H9 (cell line): ENCODE data around the gene WFDC2. TPM values are rescaled to one million over a fixed set of nuclear protein-coding genes. Genes with fewer than 3 reads are reported as not detected.

Source experiments
- DNase-seq: peaks from one replicate; pipeline ENCODE4 v3.0.0-alpha.2; 2017
- H2AFZ ChIP-seq: one replicate; pipeline ENCODE4 v1.6.1; 2013; ENCODE audit warnings: mild to moderate bottlenecking, low read length, control low read depth, moderate library complexity
- H2AK5ac ChIP-seq: 2 replicates; pipeline ENCODE4 v1.6.1; 2013; ENCODE audit warnings: low read length, control low read depth, mixed read lengths; ENCODE audit not compliant: insufficient read length
- H2BK120ac ChIP-seq: one replicate; pipeline ENCODE4 v1.6.1; 2013; ENCODE audit warnings: low read depth, mild to moderate bottlenecking, low read length, control low read depth, inconsistent platforms; ENCODE audit not compliant: poor library complexity, severe bottlenecking
- H2BK12ac ChIP-seq: 2 replicates; pipeline ENCODE4 v1.6.1; 2013; ENCODE audit warnings: low read length, control low read depth, mixed read lengths, low read depth; ENCODE audit not compliant: insufficient read length
- H2BK15ac ChIP-seq: 2 replicates; pipeline ENCODE4 v1.6.1; 2013; ENCODE audit warnings: low read depth, low read length, control low read depth
- H2BK20ac ChIP-seq: one replicate; pipeline ENCODE4 v1.6.1; 2013; ENCODE audit warnings: low read depth, mild to moderate bottlenecking, low read length, control low read depth, inconsistent platforms; ENCODE audit not compliant: poor library complexity, severe bottlenecking
- H2BK5ac ChIP-seq: 2 replicates; pipeline ENCODE4 v1.6.1; 2013; ENCODE audit warnings: low read length, control low read depth, mixed read lengths; ENCODE audit not compliant: insufficient read length
- H3K14ac ChIP-seq: 2 replicates; pipeline ENCODE4 v1.6.1; 2013; ENCODE audit warnings: low read length, control low read depth; ENCODE audit not compliant: insufficient read depth
- H3K18ac ChIP-seq: 2 replicates; pipeline ENCODE4 v1.6.1; 2013; ENCODE audit warnings: low read depth, mild to moderate bottlenecking, mixed read lengths, low read length, control low read depth; ENCODE audit not compliant: insufficient read length
- H3K23ac ChIP-seq: 2 replicates; pipeline ENCODE4 v1.6.1; 2013; ENCODE audit warnings: low read length, control low read depth, mixed read lengths, low read depth; ENCODE audit not compliant: insufficient read length
- H3K23me2 ChIP-seq: 2 replicates; pipeline ENCODE4 v1.6.1; 2013; ENCODE audit warnings: low read depth, mild to moderate bottlenecking, mixed read lengths, low read length, control low read depth; ENCODE audit not compliant: insufficient read length, poor library complexity, severe bottlenecking
- H3K27ac ChIP-seq: 2 replicates; pipeline ENCODE4 v1.5.1; 2013; ENCODE audit warnings: low read length, control low read depth, mixed read lengths, low read depth; ENCODE audit not compliant: insufficient read length
- H3K27me3 ChIP-seq: 2 replicates; pipeline ENCODE4 v1.6.1; 2013; ENCODE audit warnings: low read length, control low read depth, inconsistent platforms; ENCODE audit not compliant: insufficient read depth
- H3K4ac ChIP-seq: 2 replicates; pipeline ENCODE4 v1.6.1; 2013; ENCODE audit warnings: low read depth, mild to moderate bottlenecking, control low read depth, inconsistent platforms, low read length, moderate library complexity
- H3K4me1 ChIP-seq: 2 replicates; pipeline ENCODE4 v1.6.1; 2013; ENCODE audit warnings: low read length, control low read depth, inconsistent platforms; ENCODE audit not compliant: insufficient read depth
- H3K4me2 ChIP-seq: 2 replicates; pipeline ENCODE4 v1.6.1; 2013; ENCODE audit warnings: low read length, control low read depth, mixed read lengths; ENCODE audit not compliant: insufficient read length, insufficient read depth
- H3K56ac ChIP-seq: 2 replicates; pipeline ENCODE4 v1.6.1; 2013; ENCODE audit warnings: low read depth, mild to moderate bottlenecking, mixed read lengths, low read length, control low read depth; ENCODE audit not compliant: insufficient read length
- H3K79me1 ChIP-seq: 2 replicates; pipeline ENCODE4 v1.6.1; 2013; ENCODE audit warnings: low read depth, mild to moderate bottlenecking, moderate library complexity, low read length, control low read depth, inconsistent platforms; ENCODE audit not compliant: insufficient read depth, poor library complexity, severe bottlenecking
- H3K79me2 ChIP-seq: 2 replicates; pipeline ENCODE4 v1.6.1; 2013; ENCODE audit warnings: low read length, control low read depth, inconsistent platforms; ENCODE audit not compliant: insufficient read depth
- H3K9ac ChIP-seq: 2 replicates; pipeline ENCODE4 v1.6.1; 2013; ENCODE audit warnings: low read length, control low read depth, mixed read lengths; ENCODE audit not compliant: insufficient read length; ENCODE audit errors: extremely low read depth
- H3K9me3 ChIP-seq: one replicate; pipeline ENCODE4 v1.6.1; 2013; ENCODE audit warnings: low read depth, low read length, inconsistent platforms; ENCODE audit not compliant: control insufficient read depth
- H3T11ph ChIP-seq: one replicate; pipeline ENCODE4 v1.6.1; 2013; ENCODE audit warnings: mild to moderate bottlenecking, low read length, control low read depth, inconsistent platforms
- H4K20me1 ChIP-seq: one replicate; pipeline ENCODE4 v1.6.1; 2013; ENCODE audit not compliant: control insufficient read depth, insufficient read length, insufficient read depth
- H4K5ac ChIP-seq: 2 replicates; pipeline ENCODE4 v1.6.1; 2013; ENCODE audit warnings: low read depth, mild to moderate bottlenecking, mixed read lengths, low read length, control low read depth; ENCODE audit not compliant: insufficient read length
- H4K8ac ChIP-seq: replicated peaks from 2 replicates; pipeline ENCODE4 v1.6.1; 2013; ENCODE audit warnings: low read length, control low read depth, mixed read lengths, low read depth; ENCODE audit not compliant: insufficient read length
- H4K91ac ChIP-seq: 2 replicates; pipeline ENCODE4 v1.6.1; 2013; ENCODE audit warnings: low read depth, mild to moderate bottlenecking, moderate library complexity, mixed read lengths, low read length, control low read depth; ENCODE audit not compliant: insufficient read length
- H3K27ac Mint-ChIP-seq, 3 experiments: 2 replicates in 2 of 3; 3 replicates in 1 of 3; pipeline ENCODE4 v1.8.0; 2020 to 2021; ENCODE audit warnings: mixed read lengths in 3 of 3, mild to moderate bottlenecking in 1 of 3, moderate library complexity in 1 of 3
- H3K27me3 Mint-ChIP-seq: 2 replicates; pipeline ENCODE4 v1.8.0; 2021; ENCODE audit warnings: low read depth, mild to moderate bottlenecking, moderate library complexity, mixed read lengths
- H3K36me3 Mint-ChIP-seq, 3 experiments: 2 replicates in 2 of 3; 3 replicates in 1 of 3; pipeline ENCODE4 v1.8.0; 2020 to 2021; ENCODE audit warnings: low read depth in 3 of 3, mixed read lengths in 3 of 3; ENCODE audit not compliant: insufficient read depth in 1 of 3
- H3K4me1 Mint-ChIP-seq, 2 experiments: 2 replicates each; pipeline ENCODE4 v1.8.0; 2020; ENCODE audit warnings: mixed read lengths in 2 of 2
- H3K4me3 Mint-ChIP-seq, 2 experiments: 2 replicates in 1 of 2; 3 replicates in 1 of 2; pipeline ENCODE4 v1.8.0; 2020 to 2021; ENCODE audit warnings: mild to moderate bottlenecking in 2 of 2, mixed read lengths in 2 of 2, moderate library complexity in 1 of 2
- H3K9me3 Mint-ChIP-seq, 2 experiments: 2 replicates in 1 of 2; 3 replicates in 1 of 2; pipeline ENCODE4 v1.8.0; 2020; ENCODE audit warnings: mild to moderate bottlenecking in 2 of 2, mixed read lengths in 2 of 2, moderate library complexity in 1 of 2
- CTCF ChIP-seq: fragments of 200-600 bp; sonication (generic); conservative IDR thresholded peaks from 3 replicates; pipeline ENCODE4 v1.8.0; 2021; ENCODE audit warnings: antibody characterized with exemption, mild to moderate bottlenecking
- WGBS: extraction: QIAGEN DNeasy Blood & Tissue Kit; methylation state at CpG from one replicate; pipeline ENCODE4 v1.1.7; 2013; ENCODE audit warnings: missing lambda C conversion rate, low lambda C conversion rate, mixed read lengths; ENCODE audit not compliant: insufficient read length; ENCODE audit errors: extremely low coverage; 5-methylcytosine and 5-hydroxymethylcytosine counted together
- total RNA-seq: library from RNA; stranded (reverse); gene quantifications from 2 replicates; pipeline ENCODE4 v1.2.1, GENCODE V29; 2021

WFDC2 gene
- total RNA-seq, 1 experiment from 2014 or later, result 57.1 TPM

- Histone ChIP-seq H2BK5ac (no peak overlapping the region), H3K27ac (no peak overlapping the region), H3K4me2 (no peak overlapping the region), H2BK12ac (no peak overlapping the region), H3K4ac (no peak overlapping the region), H3K23me2 (no peaks in the 10 kb centered on the region), H4K20me1 (no peaks in the 10 kb centered on the region), H2BK15ac (no peak overlapping the region), H3K9me3 (no peaks in the 10 kb centered on the region), H3K79me1 (no peaks in the 10 kb centered on the region), H4K5ac (no peak overlapping the region), H3K23ac (no peak overlapping the region), H2BK120ac (no peak overlapping the region), H2AFZ (no peak overlapping the region), H3K56ac (no peak overlapping the region), H3K27me3 (no peaks in the 10 kb centered on the region), H4K8ac (no peak overlapping the region), H3K79me2 (no peaks in the 10 kb centered on the region), H2AK5ac (no peak overlapping the region), H2BK20ac (no peak overlapping the region), H3T11ph (no peak overlapping the region), H3K4me1 (no peaks in the 10 kb centered on the region), H3K14ac (no peak overlapping the region), H3K9ac (no peak overlapping the region), H4K91ac (no peak overlapping the region), H3K18ac (no peak overlapping the region)
- Mint-ChIP-seq H3K4me1 (no peaks in the 10 kb centered on the region), H3K27me3 (no peaks in the 10 kb centered on the region; the same call in none of the 2 replicates), H3K4me3 (no peak overlapping the region), H3K36me3 (no peaks in the 10 kb centered on the region), H3K27ac (no peak overlapping the region), H3K9me3 (no peaks in the 10 kb centered on the region)
- DNase-seq, result no peak
- no CpG with 5 or more reads among the region's 7 CpGs for WGBS
- TF ChIP-seq CTCF, result no peak
These were observed 38.7 kb downstream of the WFDC2 start for GRCh38 chr20:45508068-45508886.
